CD14-positive monocyte (primary cell): ENCODE measurements around the gene SLC38A3. TPM values are rescaled to one million over a fixed set of nuclear protein-coding genes. Genes with fewer than 3 reads are reported as not detected.

ENCODE experiments used
- DNase-seq, 3 donors: peaks; one replicate each; pipeline ENCODE4 v3.0.0-alpha.2; 2011 to 2022
- H2AFZ ChIP-seq: 2 replicates; pipeline ENCODE4 v1.6.0; 2012; ENCODE audit warnings: mild to moderate bottlenecking, low read depth, low read length, inconsistent platforms; ENCODE audit not compliant: insufficient read depth, poor library complexity, severe bottlenecking
- H3K27ac ChIP-seq, 2 donors: 1 replicate in 1 of 2; 2 replicates in 1 of 2; pipeline ENCODE4 v1.5.1; 2012 to 2013; ENCODE audit warnings: low read length in 2 of 2, control low read depth in 1 of 2, inconsistent platforms in 1 of 2, low read depth in 1 of 2, mild to moderate bottlenecking in 1 of 2
- H3K27me3 ChIP-seq, 2 donors: one replicate each; pipeline versions ENCODE4 v1.6.0 to v1.6.1; 2011 to 2013; ENCODE audit warnings: low read length in 2 of 2; ENCODE audit not compliant: control insufficient read depth in 2 of 2, insufficient read depth in 2 of 2
- H3K36me3 ChIP-seq, 2 donors: replicated peaks in 1 of 2; 1 replicate in 1 of 2; 2 replicates in 1 of 2; pipeline versions ENCODE4 v1.5.1 to v1.6.1; 2012 to 2013; ENCODE audit warnings: low read length in 2 of 2, control low read depth in 1 of 2, inconsistent platforms in 1 of 2, mild to moderate bottlenecking in 1 of 2; ENCODE audit not compliant: insufficient read depth in 2 of 2, control insufficient read depth in 1 of 2
- H3K4me1 ChIP-seq, 2 donors: 1 replicate in 1 of 2; 2 replicates in 1 of 2; pipeline versions ENCODE4 v1.5.1 to v1.6.1; 2012 to 2013; ENCODE audit warnings: low read length in 2 of 2, control low read depth in 1 of 2, inconsistent platforms in 1 of 2, mild to moderate bottlenecking in 1 of 2, moderate library complexity in 1 of 2; ENCODE audit not compliant: insufficient read depth in 2 of 2, control insufficient read depth in 1 of 2
- H3K4me2 ChIP-seq: replicated peaks from 2 replicates; pipeline ENCODE3; 2012; ENCODE audit warnings: low read length, moderate library complexity, mild to moderate bottlenecking; ENCODE audit not compliant: poor library complexity, severe bottlenecking; ENCODE audit errors: extremely low read depth
- H3K4me3 ChIP-seq, 3 experiments: fragments of 200-600 bp in 1 of 3; sonication (generic) in 1 of 3; replicated peaks in 1 of 3; 1 replicate in 2 of 3; 2 replicates in 1 of 3; pipeline ENCODE4 v1.5.1; 2011 to 2013; ENCODE audit warnings: low read length in 3 of 3, mild to moderate bottlenecking in 3 of 3, control low read depth in 2 of 3, low read depth in 2 of 3, inconsistent platforms in 1 of 3, moderate library complexity in 1 of 3
- H3K79me2 ChIP-seq: 2 replicates; pipeline ENCODE4 v1.6.0; 2012; ENCODE audit warnings: mild to moderate bottlenecking, control low read depth, inconsistent platforms, low read length, moderate library complexity; ENCODE audit not compliant: insufficient read depth
- H3K9ac ChIP-seq: 2 replicates; pipeline ENCODE4 v1.6.0; 2017; ENCODE audit warnings: low read length, mild to moderate bottlenecking; ENCODE audit not compliant: insufficient read depth, poor library complexity, severe bottlenecking
- H3K9me3 ChIP-seq, 2 donors: replicated peaks in 1 of 2; 1 replicate in 1 of 2; 2 replicates in 1 of 2; pipeline versions ENCODE4 v1.5.1 to v1.6.1; 2012 to 2013; ENCODE audit warnings: low read length in 2 of 2, control low read depth in 1 of 2; ENCODE audit not compliant: control insufficient read depth in 1 of 2, insufficient read depth in 1 of 2
- H4K20me1 ChIP-seq: 2 replicates; pipeline ENCODE4 v1.6.0; 2012; ENCODE audit warnings: mild to moderate bottlenecking, low read length, control low read depth, moderate library complexity; ENCODE audit not compliant: insufficient read depth
- H3K27ac Mint-ChIP-seq, 7 donors: one replicate each; pipeline ENCODE4 v1.8.0; 2020; ENCODE audit warnings: mild to moderate bottlenecking in 7 of 7, mixed read lengths in 7 of 7, moderate library complexity in 6 of 7, inconsistent platforms in 2 of 7
- H3K27me3 Mint-ChIP-seq, 3 donors: one replicate each; pipeline ENCODE4 v1.8.0; 2021 to 2022; ENCODE audit warnings: low read depth in 3 of 3, mild to moderate bottlenecking in 3 of 3, mixed read lengths in 3 of 3, moderate library complexity in 3 of 3, inconsistent platforms in 1 of 3
- H3K36me3 Mint-ChIP-seq, 2 donors: one replicate each; pipeline ENCODE4 v1.8.0; 2020; ENCODE audit warnings: mixed read lengths in 2 of 2, inconsistent platforms in 1 of 2, mild to moderate bottlenecking in 1 of 2
- H3K4me1 Mint-ChIP-seq: one replicate; pipeline ENCODE4 v1.8.0; 2020; ENCODE audit warnings: mild to moderate bottlenecking, mixed read lengths
- H3K4me3 Mint-ChIP-seq, 2 donors: one replicate each; pipeline ENCODE4 v1.8.0; 2020; ENCODE audit warnings: mild to moderate bottlenecking in 2 of 2, mixed read lengths in 2 of 2, moderate library complexity in 1 of 2
- H3K9me3 Mint-ChIP-seq, 7 donors: one replicate each; pipeline ENCODE4 v1.8.0; 2020 to 2022; ENCODE audit warnings: mixed read lengths in 7 of 7, mild to moderate bottlenecking in 6 of 7, moderate library complexity in 6 of 7, inconsistent platforms in 2 of 7
- CTCF ChIP-seq: fragments of 200-600 bp; IDR thresholded peaks from one replicate; pipeline ENCODE4 v1.8.0; 2022; ENCODE audit warnings: antibody characterized with exemption, mild to moderate bottlenecking
- WGBS: methylation state at CpG from one replicate; pipeline ENCODE4 v1.1.5; 2013; ENCODE audit warnings: missing lambda C conversion rate; ENCODE audit not compliant: insufficient coverage; 5-methylcytosine and 5-hydroxymethylcytosine counted together
- intact Hi-C, 2 donors: fragments of 100-400 bp; cut with micrococcal nuclease; formaldehyde crosslinking; loops; one replicate each; pipeline versions ENCODE4 v1.15.0 to v1.15.1; 2023
- polyA plus RNA-seq, 3 donors: library from polyadenylated mRNA; depleted of rRNA in 1 of 3; unstranded in 2 of 3; stranded (reverse) in 1 of 3; fragments of 300-500 nt in 2 of 3; fragments of >200 nt in 1 of 3; fragmentation: Illumina TruSeq in 2 of 3; gene quantifications; 1 replicate in 2 of 3; 2 replicates in 1 of 3; pipeline ENCODE4 v1.2.3, GENCODE V29; 2012 to 2021

SLC38A3 gene
- polyA plus RNA-seq, 3 donors: not detected

- no peaks in the 10 kb centered on the region for H4K20me1 ChIP-seq
- intact Hi-C loops: no loop called here
- no peaks in the 10 kb centered on the region for H3K27me3 ChIP-seq
- H3K9ac ChIP-seq: no peak overlapping the region
- Mint-ChIP-seq H3K27me3 (peaks cover 6 to 15% (median 8%) of the 10 kb centered on the region in 3 donors), H3K4me3 (no peak overlapping the region), H3K4me1 (no peaks in the 10 kb centered on the region), H3K36me3 (no peaks in the 10 kb centered on the region), H3K27ac (no peak overlapping the region), H3K9me3 (no peaks in the 10 kb centered on the region)
- no peak overlapping the region for H3K4me3 ChIP-seq
- H3K9me3 ChIP-seq: no peaks in the 10 kb centered on the region
- DNase-seq: no peak
- no peaks in the 10 kb centered on the region for H3K36me3 ChIP-seq
- no peak overlapping the region for H2AFZ ChIP-seq
- TF ChIP-seq CTCF: no peak
- no peaks in the 10 kb centered on the region for H3K79me2 ChIP-seq
- H3K4me1 ChIP-seq: no peaks in the 10 kb centered on the region
- no peak overlapping the region for H3K4me2 ChIP-seq
- 87% methylated on average over 8 of the region's 10 CpGs for WGBS
- H3K27ac ChIP-seq: no peak overlapping the region
Observed at GRCh38 chr3:50214824-50215223, 9.8 kb downstream of the SLC38A3 start.

- intact Hi-C loops: no loop called here
- Histone ChIP-seq H3K9ac (no peak overlapping the region), H2AFZ (no peak overlapping the region), H3K27ac (no peak overlapping the region), H3K4me2 (no peak overlapping the region), H4K20me1 (no peaks in the 10 kb centered on the region), H3K4me1 (no peaks in the 10 kb centered on the region), H3K9me3 (no peaks in the 10 kb centered on the region), H3K27me3 (no peaks in the 10 kb centered on the region), H3K4me3 (no peak overlapping the region), H3K79me2 (no peaks in the 10 kb centered on the region), H3K36me3 (no peaks in the 10 kb centered on the region)
- no peak for TF ChIP-seq CTCF
- no peak overlapping the region for H3K27ac Mint-ChIP-seq
- no peaks in the 10 kb centered on the region for H3K4me1 Mint-ChIP-seq
- H3K27me3 Mint-ChIP-seq: peaks cover 4 to 11% (median 8%) of the 10 kb centered on the region in 3 donors
- H3K36me3 Mint-ChIP-seq: no peaks in the 10 kb centered on the region
- DNase-seq: no peak
- H3K4me3 Mint-ChIP-seq: no peak overlapping the region
- H3K9me3 Mint-ChIP-seq: no peaks in the 10 kb centered on the region
- WGBS: 93% methylated on average over 4 of the region's 9 CpGs
Observed at GRCh38 chr3:50215529-50215928, 10.5 kb downstream of the SLC38A3 start.
